ENCODE measurements around the gene CEP152. TPM values are rescaled to one million over a fixed set of nuclear protein-coding genes. Genes with fewer than 3 reads are reported as not detected.

CEP152 gene
- total RNA-seq, 4 donors from 2014 or later, result 3.1 to 8.3 (median 4.3) TPM

DNA sequence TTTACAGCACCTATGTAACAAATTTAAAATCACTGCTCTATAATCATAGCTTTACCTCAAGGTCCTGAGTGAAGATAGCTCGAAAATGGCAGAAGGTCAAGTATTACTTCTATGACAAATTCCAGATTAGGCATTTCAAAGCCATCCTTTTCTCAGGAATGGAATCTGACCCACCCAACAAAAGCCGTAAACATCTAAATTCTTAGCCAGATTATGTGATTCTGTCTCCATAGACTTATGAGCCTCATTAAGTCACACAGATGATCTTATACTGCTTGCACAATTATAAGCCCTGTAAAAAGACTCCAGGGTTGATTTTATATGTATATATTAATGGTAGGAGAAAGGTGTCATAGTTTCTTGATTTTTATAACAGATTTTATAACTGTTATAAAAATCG, 56.9 kb downstream of the CEP152 start:
- Histone ChIP-seq H3K27me3 (no peaks in the 10 kb centered on the region), H3K27ac (no peak overlapping the region), H3K4me3 (no peak overlapping the region), H3K4me1 (no peaks in the 10 kb centered on the region), H3K36me3 (peaks cover 0 to 31% (median 0%) of the 10 kb centered on the region in 3 donors), H3K9me3 (no peaks in the 10 kb centered on the region)
- intact Hi-C loops (cut with DNase I), result no loop called here
- 95 to 97% methylated on average over 3 of the region's 3 CpGs for WGBS, 2 donors
- TF ChIP-seq, protein P1, sequence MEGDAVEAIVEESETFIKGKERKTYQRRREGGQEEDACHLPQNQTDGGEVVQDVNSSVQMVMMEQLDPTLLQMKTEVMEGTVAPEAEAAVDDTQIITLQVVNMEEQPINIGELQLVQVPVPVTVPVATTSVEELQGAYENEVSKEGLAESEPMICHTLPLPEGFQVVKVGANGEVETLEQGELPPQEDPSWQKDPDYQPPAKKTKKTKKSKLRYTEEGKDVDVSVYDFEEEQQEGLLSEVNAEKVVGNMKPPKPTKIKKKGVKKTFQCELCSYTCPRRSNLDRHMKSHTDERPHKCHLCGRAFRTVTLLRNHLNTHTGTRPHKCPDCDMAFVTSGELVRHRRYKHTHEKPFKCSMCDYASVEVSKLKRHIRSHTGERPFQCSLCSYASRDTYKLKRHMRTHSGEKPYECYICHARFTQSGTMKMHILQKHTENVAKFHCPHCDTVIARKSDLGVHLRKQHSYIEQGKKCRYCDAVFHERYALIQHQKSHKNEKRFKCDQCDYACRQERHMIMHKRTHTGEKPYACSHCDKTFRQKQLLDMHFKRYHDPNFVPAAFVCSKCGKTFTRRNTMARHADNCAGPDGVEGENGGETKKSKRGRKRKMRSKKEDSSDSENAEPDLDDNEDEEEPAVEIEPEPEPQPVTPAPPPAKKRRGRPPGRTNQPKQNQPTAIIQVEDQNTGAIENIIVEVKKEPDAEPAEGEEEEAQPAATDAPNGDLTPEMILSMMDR (IDR thresholded peaks at IDR 0.05), result no peak
- no peak for TF ChIP-seq POLR2A (IDR thresholded peaks at IDR 0.05)
- no peak for DNase-seq

DNA sequence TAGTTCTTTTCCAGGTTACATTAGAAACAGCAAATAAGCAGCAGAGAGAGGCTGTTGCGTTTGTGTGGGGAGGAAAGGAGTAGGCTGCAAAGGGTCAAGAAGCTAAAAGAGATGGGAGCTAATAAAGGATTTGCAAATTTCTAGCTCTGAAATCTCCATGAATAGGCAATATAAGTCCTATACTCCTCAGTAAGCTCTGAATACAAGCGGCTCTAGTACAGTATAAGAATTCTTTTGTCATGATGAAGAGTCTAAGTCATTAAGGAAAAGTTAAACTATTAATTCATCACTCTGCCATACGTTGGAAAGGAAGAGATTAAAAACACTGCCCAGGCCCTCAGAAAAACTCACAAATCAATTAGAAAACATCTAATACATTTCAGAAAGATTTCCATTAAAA, 59.3 kb downstream of the CEP152 start:
- 68 to 72% methylated on average over 2 to 3 of the region's 3 CpGs for WGBS, 2 donors
- Histone ChIP-seq H3K27me3 (no peaks in the 10 kb centered on the region), H3K4me1 (no peaks in the 10 kb centered on the region), H3K4me3 (no peak overlapping the region), H3K9me3 (no peaks in the 10 kb centered on the region), H3K36me3 (peaks cover 0 to 39% (median 0%) of the 10 kb centered on the region in 3 donors), H3K27ac (no peak overlapping the region)
- intact Hi-C loops (cut with DNase I), result no loop called here
- no peak for DNase-seq
- TF ChIP-seq, protein P1 (IDR thresholded peaks at IDR 0.05), result no peak
- TF ChIP-seq POLR2A (IDR thresholded peaks at IDR 0.05), result no peak

DNA sequence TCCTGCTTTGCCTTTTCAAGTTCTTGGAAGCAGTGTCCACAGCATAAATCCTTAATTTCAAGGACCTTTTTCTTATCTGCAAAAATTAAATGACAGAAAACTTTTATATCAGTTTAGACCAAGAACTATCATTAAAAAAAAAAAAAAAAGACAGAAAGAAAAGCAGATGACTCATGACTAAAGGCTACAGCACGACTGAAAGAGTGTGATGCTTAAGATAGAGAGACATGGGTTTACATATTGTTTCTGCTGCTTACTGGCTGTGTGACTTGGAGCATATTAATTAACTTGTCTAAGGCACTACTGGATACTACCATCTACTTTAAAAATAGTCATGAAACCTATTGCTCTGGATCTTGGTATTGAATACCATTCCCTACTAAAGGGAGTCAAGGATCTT, 62.3 kb downstream of the CEP152 start:
- no peaks in the 10 kb centered on the region for H3K27me3 ChIP-seq
- DNase-seq, result no peak
- H3K36me3 ChIP-seq, result peaks cover 0 to 43% (median 0%) of the 10 kb centered on the region in 3 donors
- H3K4me1 ChIP-seq, result no peaks in the 10 kb centered on the region
- TF ChIP-seq POLR2A (IDR thresholded peaks at IDR 0.05), result no peak
- TF ChIP-seq, protein P1 (IDR thresholded peaks at IDR 0.05), result no peak
- intact Hi-C loops (cut with DNase I), result no loop called here
- no peak overlapping the region for H3K4me3 ChIP-seq
- 42 to 48% methylated on average over 1 of the region's 1 CpG for WGBS, 2 donors
- no peaks in the 10 kb centered on the region for H3K9me3 ChIP-seq
- no peak overlapping the region for H3K27ac ChIP-seq

DNA sequence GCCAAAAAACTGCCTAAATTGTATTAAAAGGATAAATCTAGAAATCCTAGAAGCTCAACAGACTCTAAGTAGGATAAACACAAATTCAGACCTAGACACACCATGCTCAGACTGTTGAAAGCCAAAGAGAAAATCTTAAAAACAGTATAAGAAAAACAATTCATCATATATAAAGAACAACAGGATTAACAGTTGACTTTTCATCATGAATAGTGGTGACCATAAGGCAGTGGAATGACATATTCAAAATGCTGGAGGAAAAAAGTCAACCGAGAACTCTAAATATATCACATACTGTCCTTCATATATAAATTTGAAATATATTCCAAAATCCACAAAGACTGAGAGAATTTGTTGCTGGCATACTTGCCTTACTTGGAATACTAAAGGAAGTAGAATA, 77.3 kb downstream of the CEP152 start:
- no peak for DNase-seq
- H3K27ac ChIP-seq, result no peak overlapping the region
- 95 to 100% methylated on average over 1 of the region's 1 CpG for WGBS, 2 donors
- H3K9me3 ChIP-seq, result peaks cover 0 to 10% (median 0%) of the 10 kb centered on the region in 3 donors
- TF ChIP-seq, protein P1 (IDR thresholded peaks at IDR 0.05), result no peak
- no peak for TF ChIP-seq POLR2A (IDR thresholded peaks at IDR 0.05)
- H3K4me3 ChIP-seq, result no peak overlapping the region
- H3K36me3 ChIP-seq, result peaks cover 0 to 31% (median 0%) of the 10 kb centered on the region in 3 donors
- intact Hi-C loops (cut with DNase I), result no loop called here
- H3K27me3 ChIP-seq, result no peaks in the 10 kb centered on the region
- no peaks in the 10 kb centered on the region for H3K4me1 ChIP-seq

DNA sequence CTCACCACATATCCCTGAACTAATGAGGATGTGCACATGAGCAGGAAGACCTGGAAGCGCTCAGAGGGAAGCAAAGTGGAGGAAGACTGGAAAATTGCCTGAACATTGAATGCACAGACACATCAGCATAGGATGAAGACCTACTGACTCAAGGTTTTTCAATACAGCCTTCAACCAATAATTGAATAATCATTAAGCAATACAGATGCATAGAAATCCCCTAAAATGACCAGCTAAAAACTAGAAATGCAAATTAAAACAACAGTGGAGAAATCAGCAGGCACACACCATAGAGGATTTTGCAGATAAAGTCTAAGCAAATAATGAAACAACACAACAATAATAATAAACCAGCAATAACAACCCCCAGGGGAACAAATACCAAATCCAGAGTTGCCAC, 80.4 kb downstream of the CEP152 start:
- Histone ChIP-seq H3K4me1 (no peaks in the 10 kb centered on the region), H3K4me3 (no peak overlapping the region), H3K27ac (no peak overlapping the region), H3K9me3 (peaks cover 0 to 9% (median 0%) of the 10 kb centered on the region in 3 donors), H3K36me3 (peaks cover 0 to 23% (median 0%) of the 10 kb centered on the region in 3 donors), H3K27me3 (no peaks in the 10 kb centered on the region)
- intact Hi-C loops (cut with DNase I), result no loop called here
- no peak for DNase-seq
- WGBS, 2 donors, result 79 to 100% methylated on average over 1 of the region's 1 CpG
- TF ChIP-seq, protein P1 (IDR thresholded peaks at IDR 0.05), result no peak
